ENCODE data around the gene DCST2.

DCST2 gene

DNA sequence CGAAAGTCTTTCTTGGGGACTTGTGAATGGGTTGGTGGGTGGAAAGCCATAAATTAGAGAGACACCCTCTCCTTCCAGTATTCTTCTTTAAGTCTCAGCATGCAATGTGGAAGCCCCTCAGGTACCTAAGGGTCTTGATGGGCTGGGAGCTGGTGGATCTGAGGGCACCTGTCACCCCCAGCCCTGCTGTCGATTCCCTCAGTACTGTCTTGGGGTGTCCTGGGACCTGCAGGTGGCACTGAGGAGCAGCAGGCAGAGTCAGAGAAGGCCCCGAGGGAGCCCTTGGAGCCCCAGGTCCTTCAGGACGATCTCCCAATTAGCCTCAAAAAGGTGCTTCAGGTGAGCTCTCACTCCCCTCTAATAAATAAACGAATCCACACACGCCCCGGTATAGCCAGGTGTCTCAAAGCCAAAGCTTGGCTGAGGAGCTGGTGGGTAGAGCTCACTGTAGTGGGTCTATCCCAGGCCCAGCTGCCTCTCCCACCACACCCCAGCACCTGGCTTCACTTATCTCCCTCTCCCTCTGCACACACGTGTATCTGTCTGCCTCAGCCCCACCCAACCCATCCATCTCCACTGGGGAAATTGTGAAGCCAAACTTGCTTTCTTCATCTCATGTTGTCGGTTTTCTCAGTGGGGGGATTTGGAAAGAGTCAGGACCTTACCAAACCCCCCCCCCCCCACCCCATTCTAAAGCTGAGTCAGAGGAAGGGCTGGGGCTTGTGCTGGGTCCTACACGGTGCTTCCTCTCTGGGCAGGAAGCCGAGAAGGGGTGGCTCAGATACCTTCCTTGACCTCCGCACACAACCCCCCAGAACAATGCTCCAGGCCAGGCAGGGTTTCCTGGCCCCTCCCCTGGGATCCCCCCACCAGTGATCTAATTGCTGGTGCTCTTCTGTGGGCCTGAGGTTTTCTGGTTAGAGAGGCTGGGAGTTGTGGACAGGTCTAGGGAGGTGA is 19.1 kb upstream of the DCST2 start:
- TF ChIP-seq, protein P1, sequence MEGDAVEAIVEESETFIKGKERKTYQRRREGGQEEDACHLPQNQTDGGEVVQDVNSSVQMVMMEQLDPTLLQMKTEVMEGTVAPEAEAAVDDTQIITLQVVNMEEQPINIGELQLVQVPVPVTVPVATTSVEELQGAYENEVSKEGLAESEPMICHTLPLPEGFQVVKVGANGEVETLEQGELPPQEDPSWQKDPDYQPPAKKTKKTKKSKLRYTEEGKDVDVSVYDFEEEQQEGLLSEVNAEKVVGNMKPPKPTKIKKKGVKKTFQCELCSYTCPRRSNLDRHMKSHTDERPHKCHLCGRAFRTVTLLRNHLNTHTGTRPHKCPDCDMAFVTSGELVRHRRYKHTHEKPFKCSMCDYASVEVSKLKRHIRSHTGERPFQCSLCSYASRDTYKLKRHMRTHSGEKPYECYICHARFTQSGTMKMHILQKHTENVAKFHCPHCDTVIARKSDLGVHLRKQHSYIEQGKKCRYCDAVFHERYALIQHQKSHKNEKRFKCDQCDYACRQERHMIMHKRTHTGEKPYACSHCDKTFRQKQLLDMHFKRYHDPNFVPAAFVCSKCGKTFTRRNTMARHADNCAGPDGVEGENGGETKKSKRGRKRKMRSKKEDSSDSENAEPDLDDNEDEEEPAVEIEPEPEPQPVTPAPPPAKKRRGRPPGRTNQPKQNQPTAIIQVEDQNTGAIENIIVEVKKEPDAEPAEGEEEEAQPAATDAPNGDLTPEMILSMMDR (IDR thresholded peaks at IDR 0.05), result no peak
- Histone ChIP-seq H3K4me3 (ENCODE audit: low read depth in 1 of 2, low read length in 1 of 2) (peak overlapping the region; percentile 87 to 92), H3K27ac (peak overlapping the region; percentile 88), H3K36me3 (peaks cover 33% of the 10 kb centered on the region), H3K9me3 (no peaks in the 10 kb centered on the region), H3K4me1 (ENCODE audit: control insufficient read depth in 1 of 2, insufficient read depth in 1 of 2, low read depth in 1 of 2, low read length in 1 of 2) (peaks cover 38 to 42% of the 10 kb centered on the region in 2 experiments), H3K27me3 (no peaks in the 10 kb centered on the region)

DNA sequence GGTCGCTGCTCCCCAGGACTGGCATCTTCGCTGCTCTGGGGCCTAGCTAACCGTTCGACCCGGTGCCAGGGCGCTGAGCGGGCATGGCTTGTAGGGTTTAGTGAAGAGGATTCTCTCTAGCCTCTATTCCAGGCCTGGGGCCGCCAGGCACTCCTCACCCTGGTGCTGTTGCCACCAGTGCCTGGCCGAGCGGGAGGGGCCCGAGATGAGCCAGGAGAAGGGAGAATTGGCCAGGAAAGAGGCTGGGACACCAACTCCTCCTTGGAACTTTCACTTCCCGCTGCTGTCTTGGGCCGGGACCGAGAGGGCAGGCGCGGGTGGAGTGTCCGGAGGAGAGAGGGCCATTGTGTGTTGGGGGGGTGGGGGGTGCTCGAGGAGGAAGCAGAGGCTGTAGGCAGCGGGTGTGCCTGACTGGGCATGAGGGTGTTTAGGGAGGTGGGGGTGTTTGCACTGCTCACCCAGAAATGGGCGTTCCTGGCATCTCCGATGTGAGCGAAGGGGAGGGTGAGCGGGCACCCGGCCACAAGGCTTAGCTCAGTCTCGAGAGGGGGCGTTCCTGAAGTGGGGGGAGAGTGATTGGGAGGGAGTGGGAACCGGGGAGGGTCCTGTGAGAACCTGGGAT is 18.3 kb upstream of the DCST2 start:
- TF ChIP-seq, protein P1 (IDR thresholded peaks at IDR 0.05), result peak; percentile 5
- H3K27me3 ChIP-seq, result no peaks in the 10 kb centered on the region
- peak overlapping the region; percentile 87 to 92 for H3K4me3 ChIP-seq (ENCODE audit: low read depth in 1 of 2, low read length in 1 of 2)
- no peaks in the 10 kb centered on the region for H3K9me3 ChIP-seq
- H3K36me3 ChIP-seq, result peaks cover 25% of the 10 kb centered on the region
- H3K4me1 ChIP-seq (ENCODE audit: control insufficient read depth in 1 of 2, insufficient read depth in 1 of 2, low read depth in 1 of 2, low read length in 1 of 2), result peaks cover 38 to 42% of the 10 kb centered on the region in 2 experiments
- peak overlapping the region; percentile 88 for H3K27ac ChIP-seq

- H3K36me3 ChIP-seq, result peaks cover 20% of the 10 kb centered on the region
- peak overlapping the region; percentile 87 to 92 for H3K4me3 ChIP-seq (ENCODE audit: low read depth in 1 of 2, low read length in 1 of 2)
- no peaks in the 10 kb centered on the region for H3K9me3 ChIP-seq
- TF ChIP-seq, protein P1 (IDR thresholded peaks at IDR 0.05), result no peak
- no peaks in the 10 kb centered on the region for H3K27me3 ChIP-seq
- peak overlapping the region; percentile 88 for H3K27ac ChIP-seq
- H3K4me1 ChIP-seq (ENCODE audit: control insufficient read depth in 1 of 2, insufficient read depth in 1 of 2, low read depth in 1 of 2, low read length in 1 of 2), result peaks cover 38 to 42% of the 10 kb centered on the region in 2 experiments
Observed at GRCh38 chr1:155051342-155051776, 17.8 kb upstream of the DCST2 start.

GRCh38 chr1:155050560-155051341 is 17.2 kb upstream of the DCST2 start, which contains the start of gene ADAM15:
TSS of gene ADAM15 (plus strand) at chr1:155051316. CDS start at chr1:155051387, 71 bp downstream.
- Histone ChIP-seq H3K4me1 (ENCODE audit: control insufficient read depth in 1 of 2, insufficient read depth in 1 of 2, low read depth in 1 of 2, low read length in 1 of 2) (peaks cover 38 to 42% of the 10 kb centered on the region in 2 experiments), H3K36me3 (peaks cover 13% of the 10 kb centered on the region), H3K9me3 (no peaks in the 10 kb centered on the region), H3K27ac (peak within 1 kb of the TSS; percentile 88), H3K4me3 (ENCODE audit: low read depth in 1 of 2, low read length in 1 of 2) (peak within 1 kb of the TSS; percentile 87 to 92), H3K27me3 (no peaks in the 10 kb centered on the region)
- TF ChIP-seq, protein P1 (IDR thresholded peaks at IDR 0.05), result peak; percentile 97
